Measurements from ENCODE around the gene S100P.

The S100P gene

DNA sequence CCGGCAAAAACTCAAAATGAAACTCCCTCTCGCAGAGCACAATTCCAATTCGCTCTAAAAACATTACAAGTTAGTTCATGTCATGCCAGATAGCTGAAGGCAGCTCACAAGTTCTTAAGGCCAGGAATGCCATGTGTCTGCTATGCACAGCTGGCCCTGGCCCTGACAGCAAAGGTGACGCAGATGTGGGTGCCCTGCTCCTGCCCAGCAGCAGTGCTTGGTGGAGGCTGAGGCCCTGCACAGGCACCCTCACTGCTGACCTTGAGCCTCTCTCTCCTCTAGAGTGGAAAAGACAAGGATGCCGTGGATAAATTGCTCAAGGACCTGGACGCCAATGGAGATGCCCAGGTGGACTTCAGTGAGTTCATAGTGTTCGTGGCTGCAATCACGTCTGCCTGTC lies 2.9 kb downstream of the S100P start:
- no peak for DNase-seq (ENCODE audit: low read depth, low spot score)
- CTCF ChIA-PET = no interaction called here
- TF ChIP-seq, protein P1, sequence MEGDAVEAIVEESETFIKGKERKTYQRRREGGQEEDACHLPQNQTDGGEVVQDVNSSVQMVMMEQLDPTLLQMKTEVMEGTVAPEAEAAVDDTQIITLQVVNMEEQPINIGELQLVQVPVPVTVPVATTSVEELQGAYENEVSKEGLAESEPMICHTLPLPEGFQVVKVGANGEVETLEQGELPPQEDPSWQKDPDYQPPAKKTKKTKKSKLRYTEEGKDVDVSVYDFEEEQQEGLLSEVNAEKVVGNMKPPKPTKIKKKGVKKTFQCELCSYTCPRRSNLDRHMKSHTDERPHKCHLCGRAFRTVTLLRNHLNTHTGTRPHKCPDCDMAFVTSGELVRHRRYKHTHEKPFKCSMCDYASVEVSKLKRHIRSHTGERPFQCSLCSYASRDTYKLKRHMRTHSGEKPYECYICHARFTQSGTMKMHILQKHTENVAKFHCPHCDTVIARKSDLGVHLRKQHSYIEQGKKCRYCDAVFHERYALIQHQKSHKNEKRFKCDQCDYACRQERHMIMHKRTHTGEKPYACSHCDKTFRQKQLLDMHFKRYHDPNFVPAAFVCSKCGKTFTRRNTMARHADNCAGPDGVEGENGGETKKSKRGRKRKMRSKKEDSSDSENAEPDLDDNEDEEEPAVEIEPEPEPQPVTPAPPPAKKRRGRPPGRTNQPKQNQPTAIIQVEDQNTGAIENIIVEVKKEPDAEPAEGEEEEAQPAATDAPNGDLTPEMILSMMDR (IDR thresholded peaks at IDR 0.05; ENCODE audit: insufficient read depth, low read length, missing control alignments) = no peak
- POLR2A ChIA-PET = no interaction called here
- H3K4me3 ChIP-seq (ENCODE audit: low read depth, low read length) = no peak overlapping the region

DNA sequence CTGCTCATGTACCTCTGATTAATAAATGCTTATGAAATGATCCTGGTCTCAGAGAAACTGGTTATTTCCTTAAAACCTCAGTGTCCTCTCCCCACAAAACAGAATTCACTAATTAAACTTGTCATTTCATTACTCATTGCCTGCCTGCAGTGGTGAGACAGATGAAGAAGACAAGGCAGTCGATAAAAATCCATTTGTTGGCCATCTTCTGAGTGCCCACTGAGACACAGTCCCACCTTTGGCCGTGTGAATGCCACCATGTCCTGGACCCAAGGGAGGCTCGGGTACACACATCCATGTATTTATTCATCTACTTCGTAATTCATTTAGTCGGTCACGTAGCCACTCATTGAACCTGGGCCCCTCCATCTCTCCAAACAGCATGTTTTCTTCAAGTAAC lies 3.5 kb downstream of the S100P start:
- TF ChIP-seq, protein P1 (IDR thresholded peaks at IDR 0.05; ENCODE audit: insufficient read depth, low read length, missing control alignments) = no peak
- POLR2A ChIA-PET = no interaction called here

DNA sequence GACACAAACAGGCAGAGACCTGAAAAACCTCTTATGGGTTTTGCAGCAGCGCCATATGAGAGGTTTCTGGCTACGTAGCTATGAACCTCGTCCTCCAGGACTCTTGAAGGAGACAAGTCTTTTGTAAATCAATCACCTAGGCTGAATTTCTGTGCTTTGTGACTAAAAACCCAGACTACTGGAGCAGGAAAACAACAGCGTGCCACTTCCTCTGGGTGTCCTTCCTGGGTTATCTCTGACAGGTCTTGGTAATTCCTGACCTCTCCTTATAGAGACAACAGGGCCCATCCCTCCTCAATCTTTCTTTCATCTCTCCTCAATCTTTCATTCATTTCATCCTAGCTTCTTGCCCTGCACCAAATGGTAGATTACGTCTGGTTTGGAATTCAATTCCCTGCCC lies 5.7 kb downstream of the S100P start:
- CTCF ChIA-PET = no interaction called here
- POLR2A ChIA-PET = no interaction called here
- H3K4me3 ChIP-seq (ENCODE audit: low read depth, low read length) = no peak overlapping the region
- no peak for DNase-seq (ENCODE audit: low read depth, low spot score)
- TF ChIP-seq, protein P1 (IDR thresholded peaks at IDR 0.05; ENCODE audit: insufficient read depth, low read length, missing control alignments) = no peak

More for the DNA sequence above, 3.5 kb downstream of the S100P start:
- CTCF ChIA-PET = no interaction called here
- no peak overlapping the region for H3K4me3 ChIP-seq (ENCODE audit: low read depth, low read length)
- no peak for DNase-seq (ENCODE audit: low read depth, low spot score)

DNA sequence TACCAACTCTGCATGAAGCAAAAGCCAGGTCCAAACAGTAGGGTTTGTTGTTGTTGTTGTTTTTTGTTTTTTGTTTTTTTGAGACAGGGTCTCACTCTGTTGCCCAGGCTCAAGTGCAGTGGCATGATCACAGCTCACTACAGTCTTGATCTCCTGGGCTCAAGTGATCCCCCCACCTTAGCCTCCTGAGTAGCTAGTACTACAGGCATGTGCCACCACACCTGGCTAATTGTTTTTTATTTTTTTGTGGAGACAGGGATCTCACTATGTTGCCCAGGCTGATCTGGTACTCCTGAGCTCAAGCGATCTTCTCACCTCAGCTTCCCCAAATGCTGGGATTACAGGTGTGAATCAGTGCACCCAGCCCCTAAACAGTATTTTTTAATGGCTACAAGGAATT lies 6.2 kb downstream of the S100P start:
- DNase-seq (ENCODE audit: low read depth, low spot score) = no peak
- ChIA-PET CTCF (no interaction called here), POLR2A (no interaction called here)
- TF ChIP-seq, protein P1 (IDR thresholded peaks at IDR 0.05; ENCODE audit: insufficient read depth, low read length, missing control alignments) = no peak
- no peak overlapping the region for H3K4me3 ChIP-seq (ENCODE audit: low read depth, low read length)

DNA sequence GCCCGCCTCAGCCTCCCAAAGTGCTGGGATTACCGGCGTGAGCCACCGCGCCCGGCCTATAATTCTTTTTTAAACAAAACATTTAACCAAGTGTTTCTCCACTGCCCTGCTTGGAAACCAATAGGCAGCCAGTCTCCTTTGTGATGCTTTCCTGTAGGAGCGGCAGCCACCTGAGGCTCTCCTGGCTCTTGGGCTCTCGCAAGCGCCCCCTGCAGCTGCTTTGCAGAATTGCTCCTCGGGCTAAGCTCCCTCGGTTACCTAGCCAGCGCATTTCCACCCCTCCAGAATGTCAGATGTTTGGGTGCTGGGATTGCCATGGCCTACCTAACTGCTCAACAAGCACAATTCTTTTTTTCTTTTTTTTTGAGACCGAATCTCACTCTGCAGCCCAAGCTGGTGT lies 7.7 kb downstream of the S100P start:
- H3K4me3 ChIP-seq (ENCODE audit: low read depth, low read length) = no peak overlapping the region
- CTCF ChIA-PET = interaction anchor here (0.7 to 0.9 kb wide), 2 partner anchors 15 to 104 kb away, joined by 3 read pairs; no protein-coding TSS in a partner anchor
- POLR2A ChIA-PET = no interaction called here
- no peak for DNase-seq (ENCODE audit: low read depth, low spot score)
- TF ChIP-seq, protein P1 (IDR thresholded peaks at IDR 0.05; ENCODE audit: insufficient read depth, low read length, missing control alignments) = peak; percentile 16

DNA sequence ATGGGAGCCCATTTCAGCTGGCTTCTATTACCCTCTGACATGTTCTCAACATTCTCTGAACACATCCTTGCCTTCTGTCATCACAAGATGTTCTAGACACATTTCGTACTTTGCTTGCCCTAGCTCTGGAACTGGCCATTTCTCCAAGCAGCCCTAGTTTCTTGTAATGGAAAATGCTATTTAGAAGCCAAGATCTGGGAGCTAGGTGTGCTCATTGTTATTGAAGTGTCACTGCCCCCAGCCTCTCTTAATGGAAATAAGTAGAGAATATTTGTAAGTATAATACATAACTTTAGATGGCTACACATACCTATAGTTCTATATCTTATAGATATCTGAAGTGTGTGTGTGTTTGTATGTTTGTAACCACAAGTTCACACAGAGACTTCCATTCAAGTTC lies 9.1 kb downstream of the S100P start:
- H3K4me3 ChIP-seq (ENCODE audit: low read depth, low read length) = no peak overlapping the region
- DNase-seq (ENCODE audit: low read depth, low spot score) = no peak
- TF ChIP-seq, protein P1 (IDR thresholded peaks at IDR 0.05; ENCODE audit: insufficient read depth, low read length, missing control alignments) = no peak
- ChIA-PET POLR2A (no interaction called here), CTCF (interaction anchor here (1.1 kb wide), 1 partner anchor 369 kb away, joined by 3 read pairs; no protein-coding TSS in a partner anchor)
